SKM-1 (cell line): ENCODE data around the gene CD47.

Experiments
- DNase-seq: peaks from one replicate; lab custom pipeline; 2025; ENCODE audit not compliant: unreplicated experiment; lab: John Stamatoyannopoulos, UW

CD47 gene

DNA sequence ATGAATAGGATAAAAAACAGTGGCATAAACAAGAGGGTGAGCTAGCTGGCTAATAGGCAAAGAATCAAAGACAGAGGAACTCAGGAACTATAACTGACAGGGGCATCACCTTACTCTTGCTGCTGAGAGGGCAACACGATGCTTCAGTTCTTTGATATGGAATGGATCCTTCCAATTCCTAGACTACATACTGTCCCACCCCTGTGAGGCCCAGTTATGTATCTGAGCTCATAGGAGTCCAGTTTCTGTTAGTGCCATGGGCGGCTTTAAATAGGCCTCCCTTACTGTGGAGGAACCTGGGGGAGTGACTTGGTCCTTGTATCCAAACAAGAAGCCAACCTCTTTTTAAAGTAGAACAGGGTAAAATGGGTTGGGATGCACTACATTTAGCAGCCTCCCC, 37.3 kb downstream of the CD47 start:
- no peak for DNase-seq

- no peak for DNase-seq
These were observed 37.8 kb downstream of the CD47 start for GRCh38 chr3:108053067-108053466.

- DNase-seq, result no peak
These were observed 39.8 kb downstream of the CD47 start for GRCh38 chr3:108051005-108051404.

GRCh38 chr3:108047987-108048386, 42.8 kb downstream of the CD47 start:
- DNase-seq, result no peak

DNA sequence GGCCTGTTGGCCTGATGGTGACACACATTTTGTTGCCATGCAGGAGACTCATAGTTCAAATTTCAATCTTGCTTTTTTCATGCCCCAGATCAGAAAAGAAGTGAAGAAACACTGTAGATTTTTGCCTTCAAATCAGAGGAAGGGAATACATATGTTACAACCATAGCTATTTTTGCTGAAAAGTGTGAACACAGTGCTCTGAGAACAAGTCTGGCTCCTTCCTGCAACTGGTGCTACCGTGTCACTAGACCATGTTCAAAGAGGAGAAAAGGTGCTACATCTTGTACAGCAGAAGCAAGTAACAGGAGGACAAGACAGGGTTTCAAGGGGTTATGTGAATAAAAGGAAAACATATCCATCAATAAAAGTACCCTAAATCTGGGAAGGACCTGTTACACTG, 44.6 kb downstream of the CD47 start:
- DNase-seq, result no peak

- DNase-seq, result no peak
These were observed 46.1 kb downstream of the CD47 start for GRCh38 chr3:108044699-108045098.

- DNase-seq, result no peak
These were observed 48.5 kb downstream of the CD47 start for GRCh38 chr3:108042300-108042699.

- no peak for DNase-seq
These were observed 49.6 kb downstream of the CD47 start for GRCh38 chr3:108041253-108041652.

DNA sequence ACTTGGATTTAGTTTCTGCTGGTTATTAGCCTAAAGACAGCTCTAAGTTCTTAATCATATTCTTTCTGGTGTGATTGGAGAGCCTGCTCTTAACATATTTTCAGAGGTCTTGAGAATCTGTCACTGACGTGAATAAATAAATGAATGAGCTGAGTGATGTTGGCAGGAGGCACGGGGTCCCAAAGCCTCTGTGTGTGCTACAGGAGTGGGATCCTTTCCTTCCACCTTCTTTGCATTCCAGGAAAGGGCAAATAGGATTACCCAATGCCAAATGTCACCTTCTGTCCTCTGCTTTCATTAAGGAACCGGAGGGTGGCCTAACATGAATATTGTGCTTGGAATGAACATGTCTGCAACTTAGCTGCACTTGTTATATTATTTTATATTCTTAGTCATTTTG, 53.1 kb downstream of the CD47 start:
- DNase-seq, result no peak

GRCh38 chr3:108036984-108037741, 53.7 kb downstream of the CD47 start:
- no peak for DNase-seq

DNA sequence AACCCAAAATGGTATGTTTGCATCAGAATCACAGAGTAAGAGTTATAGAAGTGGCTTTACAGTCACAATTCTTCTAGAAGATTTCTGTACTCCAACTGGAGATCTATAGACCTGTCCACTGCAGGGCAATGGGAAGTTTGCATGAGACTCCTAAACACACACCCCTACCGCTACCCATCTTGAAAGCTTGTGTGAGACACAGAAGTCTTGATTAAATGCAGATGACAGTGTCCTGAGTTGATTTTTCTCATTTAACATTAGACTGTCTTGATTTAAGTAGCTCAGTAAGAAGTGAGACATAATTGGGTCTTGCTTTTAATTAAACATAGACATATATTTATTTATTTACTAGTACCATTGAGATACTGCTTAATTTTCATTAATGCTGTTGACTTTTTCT, 54.4 kb downstream of the CD47 start:
- DNase-seq, result no peak

DNA sequence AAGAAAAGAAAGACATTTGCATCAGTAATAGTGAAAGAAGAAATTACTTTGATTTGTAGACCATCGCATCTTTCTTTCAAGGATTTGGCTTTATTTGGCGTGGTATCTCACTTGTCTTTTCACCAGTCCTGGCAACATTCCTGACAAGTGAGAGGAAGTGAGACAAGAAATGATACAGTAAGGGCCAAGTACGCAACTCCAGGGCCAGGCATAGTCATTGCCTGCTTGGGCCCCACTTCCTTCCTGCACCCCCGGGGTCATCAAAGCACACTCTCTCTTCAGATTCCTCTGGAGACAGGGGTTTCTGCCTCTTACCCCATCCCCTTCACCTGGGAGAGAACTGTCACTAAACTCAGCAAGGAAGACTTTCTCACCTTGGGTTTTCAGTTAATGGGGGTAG, 55.1 kb downstream of the CD47 start:
- DNase-seq, result no peak

DNA sequence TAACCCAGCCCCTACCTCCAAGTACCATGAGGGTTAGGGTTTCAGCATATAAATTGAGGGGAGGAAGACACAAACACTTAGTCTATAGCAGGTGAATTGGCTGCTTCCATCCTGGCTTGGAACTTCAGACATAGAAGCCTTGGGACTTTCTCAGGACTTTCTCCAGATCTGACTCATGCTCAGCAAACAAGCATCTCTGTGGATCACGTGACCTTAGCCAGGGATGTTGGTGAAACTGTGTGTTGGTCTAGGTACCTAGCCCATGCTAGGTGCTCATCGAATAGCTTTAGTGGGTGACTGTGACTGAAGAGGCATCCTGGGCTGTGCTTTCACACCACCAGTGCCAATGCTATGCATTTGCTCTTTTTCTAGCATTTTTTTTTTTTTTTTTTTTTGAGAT, 58.9 kb downstream of the CD47 start:
- DNase-seq, result no peak

- DNase-seq, result no peak
These were observed 59.9 kb downstream of the CD47 start for GRCh38 chr3:108030960-108031359.

DNA sequence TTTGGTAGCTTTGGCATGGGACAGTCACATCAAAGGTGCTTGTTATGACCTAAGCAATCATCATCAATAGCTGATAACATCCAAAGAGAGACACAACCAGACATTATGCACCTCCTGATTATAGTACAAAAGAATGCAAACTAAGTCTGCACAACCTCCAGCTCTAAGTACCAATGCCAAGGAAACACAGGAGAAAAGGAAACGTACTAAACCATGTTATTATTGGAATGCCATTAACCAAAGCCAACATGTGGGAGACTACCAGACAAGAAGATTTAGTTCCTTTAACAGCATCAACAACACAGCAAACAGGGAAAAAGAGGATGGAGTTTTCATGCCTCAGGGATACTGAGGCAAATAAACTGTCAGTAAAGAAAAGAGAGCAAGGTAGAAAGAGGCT, 61.4 kb downstream of the CD47 start:
- DNase-seq, result no peak

- DNase-seq, result no peak
These were observed 61.9 kb downstream of the CD47 start for GRCh38 chr3:108028896-108029295.

GRCh38 chr3:108025177-108025576, 65.7 kb downstream of the CD47 start:
- no peak for DNase-seq

GRCh38 chr3:108024146-108024850, 66.5 kb downstream of the CD47 start:
- DNase-seq, result no peak

- no peak for DNase-seq
These were observed 68.3 kb downstream of the CD47 start for GRCh38 chr3:108022256-108023150.

- no peak for DNase-seq
These were observed 69.3 kb downstream of the CD47 start for GRCh38 chr3:108021533-108021932.

- DNase-seq, result no peak
These were observed 69.7 kb downstream of the CD47 start for GRCh38 chr3:108021131-108021530.

- no peak for DNase-seq
These were observed 72.3 kb downstream of the CD47 start for GRCh38 chr3:108018552-108018951.
